ENCODE measurements around the gene ADAM10.

Gene ADAM10

GRCh38 chr15:58641660-58642059, 107.8 kb downstream of the ADAM10 start:
- no peak for TF ChIP-seq CTCF (IDR thresholded peaks at IDR 0.05; ENCODE audit: insufficient read depth, low read depth, low read length, missing control alignments)
- no peak for DNase-seq (ENCODE audit: low read depth)
- H3K4me3 ChIP-seq (ENCODE audit: low read depth, low read length) = no peak overlapping the region

GRCh38 chr15:58639992-58640391, 109.5 kb downstream of the ADAM10 start:
- H3K4me3 ChIP-seq (ENCODE audit: low read depth, low read length) = no peak overlapping the region
- no peak for TF ChIP-seq CTCF (IDR thresholded peaks at IDR 0.05; ENCODE audit: insufficient read depth, low read depth, low read length, missing control alignments)
- DNase-seq (ENCODE audit: low read depth) = no peak

- no peak for TF ChIP-seq CTCF (IDR thresholded peaks at IDR 0.05; ENCODE audit: insufficient read depth, low read depth, low read length, missing control alignments)
- H3K4me3 ChIP-seq (ENCODE audit: low read depth, low read length) = no peak overlapping the region
- no peak for DNase-seq (ENCODE audit: low read depth)
Measured at GRCh38 chr15:58639002-58639756, 110.3 kb downstream of the ADAM10 start.

- no peak for TF ChIP-seq CTCF (IDR thresholded peaks at IDR 0.05; ENCODE audit: insufficient read depth, low read depth, low read length, missing control alignments)
- no peak for DNase-seq (ENCODE audit: low read depth)
Measured at GRCh38 chr15:58632789-58633188, 116.7 kb downstream of the ADAM10 start.

GRCh38 chr15:58631319-58631718, 118.2 kb downstream of the ADAM10 start:
- no peak for DNase-seq (ENCODE audit: low read depth)
- no peak for TF ChIP-seq CTCF (IDR thresholded peaks at IDR 0.05; ENCODE audit: insufficient read depth, low read depth, low read length, missing control alignments)

More at GRCh38 chr15:58632789-58633188, 116.7 kb downstream of the ADAM10 start:
- H3K4me3 ChIP-seq (ENCODE audit: low read depth, low read length) = no peak overlapping the region

GRCh38 chr15:58629625-58630024, 119.9 kb downstream of the ADAM10 start:
- DNase-seq (ENCODE audit: low read depth) = no peak
- TF ChIP-seq CTCF (IDR thresholded peaks at IDR 0.05; ENCODE audit: insufficient read depth, low read depth, low read length, missing control alignments) = no peak
- H3K4me3 ChIP-seq (ENCODE audit: low read depth, low read length) = no peak overlapping the region

More at GRCh38 chr15:58631319-58631718, 118.2 kb downstream of the ADAM10 start:
- H3K4me3 ChIP-seq (ENCODE audit: low read depth, low read length) = no peak overlapping the region
